Measurements from ENCODE around the gene TMEM143. TPM values are rescaled to one million over a fixed set of nuclear protein-coding genes. Genes with fewer than 3 reads are reported as not detected.
A peak's percentile ranks its signal among the peaks of the same experiment; 100 is the strongest.
"Not testable (repeated sequence)": the region's sequence is repeated elsewhere in the genome, so short reads cannot be mapped to it uniquely, and the experiment has no call there.

TMEM143 gene
- polyA plus RNA-seq, 1 donor, result 12.5 TPM

DNA sequence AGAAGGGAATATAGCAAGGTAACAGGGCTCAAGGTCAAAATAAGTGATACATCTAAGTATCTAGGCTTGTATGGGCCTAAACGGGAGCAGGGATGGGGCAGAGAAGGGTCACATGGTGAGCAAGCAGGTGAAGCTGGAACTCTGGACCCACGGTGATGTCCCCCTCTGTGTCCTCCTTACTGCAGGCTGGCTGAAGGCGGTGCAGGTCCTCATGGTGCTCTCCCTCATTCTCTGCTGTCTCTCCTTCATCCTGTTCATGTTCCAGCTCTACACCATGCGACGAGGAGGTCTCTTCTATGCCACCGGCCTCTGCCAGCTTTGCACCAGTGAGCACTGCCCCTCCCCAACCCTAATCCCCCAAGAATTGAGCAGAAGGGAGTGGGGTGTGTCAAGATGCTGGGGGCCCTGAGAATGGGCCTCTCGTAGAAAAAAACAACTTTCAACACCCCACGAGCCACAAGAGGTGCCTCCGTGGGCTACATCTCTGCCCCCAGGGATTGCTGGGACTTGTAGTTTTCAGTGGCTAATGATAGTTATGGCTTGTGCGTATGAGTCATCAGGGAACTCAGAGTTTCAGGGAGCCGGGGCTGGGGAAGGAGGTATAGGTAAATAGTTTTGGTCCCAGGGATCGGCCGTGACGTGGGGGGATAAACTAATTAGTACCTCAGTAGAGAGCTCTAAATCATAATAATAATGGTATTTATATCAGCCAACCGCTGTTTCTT, 34.4 kb downstream of the TMEM143 start:
- DNase-seq, result no peak

DNA sequence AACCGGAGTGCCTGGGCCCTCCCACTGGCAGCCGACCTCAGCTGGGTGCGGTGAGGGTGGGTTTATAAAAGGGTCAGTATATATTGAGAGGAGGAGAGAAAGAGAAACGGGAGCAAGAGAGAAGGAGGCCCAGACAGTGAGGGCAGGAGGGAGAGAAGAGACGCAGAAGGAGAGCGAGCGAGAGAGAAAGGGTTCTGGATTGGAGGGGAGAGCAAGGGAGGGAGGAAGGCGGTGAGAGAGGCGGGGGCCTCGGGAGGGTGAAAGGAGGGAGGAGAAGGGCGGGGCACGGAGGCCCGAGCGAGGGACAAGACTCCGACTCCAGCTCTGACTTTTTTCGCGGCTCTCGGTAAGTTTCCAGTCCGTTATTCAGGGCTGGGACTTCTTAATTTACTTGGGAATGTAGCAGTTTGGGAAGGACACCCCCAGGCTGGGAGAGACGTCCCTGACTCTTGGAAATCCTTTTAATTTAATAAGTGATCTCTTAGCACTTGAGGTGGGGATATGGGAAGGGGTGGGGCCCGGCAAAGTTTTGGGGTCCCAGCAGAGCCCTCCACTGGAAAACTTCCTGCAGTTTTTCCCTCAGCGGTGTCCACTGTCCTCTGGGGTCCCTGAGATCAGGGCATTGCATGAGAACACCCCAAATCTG, 38.4 kb downstream of the TMEM143 start, which contains the start of gene EMP3:
TSS of gene EMP3 (plus strand) at position 288 of the 646 bp plus-strand sequence. CDS start 1,293 bp downstream, outside the sequence.
- DNase-seq, result peak; percentile 86

DNA sequence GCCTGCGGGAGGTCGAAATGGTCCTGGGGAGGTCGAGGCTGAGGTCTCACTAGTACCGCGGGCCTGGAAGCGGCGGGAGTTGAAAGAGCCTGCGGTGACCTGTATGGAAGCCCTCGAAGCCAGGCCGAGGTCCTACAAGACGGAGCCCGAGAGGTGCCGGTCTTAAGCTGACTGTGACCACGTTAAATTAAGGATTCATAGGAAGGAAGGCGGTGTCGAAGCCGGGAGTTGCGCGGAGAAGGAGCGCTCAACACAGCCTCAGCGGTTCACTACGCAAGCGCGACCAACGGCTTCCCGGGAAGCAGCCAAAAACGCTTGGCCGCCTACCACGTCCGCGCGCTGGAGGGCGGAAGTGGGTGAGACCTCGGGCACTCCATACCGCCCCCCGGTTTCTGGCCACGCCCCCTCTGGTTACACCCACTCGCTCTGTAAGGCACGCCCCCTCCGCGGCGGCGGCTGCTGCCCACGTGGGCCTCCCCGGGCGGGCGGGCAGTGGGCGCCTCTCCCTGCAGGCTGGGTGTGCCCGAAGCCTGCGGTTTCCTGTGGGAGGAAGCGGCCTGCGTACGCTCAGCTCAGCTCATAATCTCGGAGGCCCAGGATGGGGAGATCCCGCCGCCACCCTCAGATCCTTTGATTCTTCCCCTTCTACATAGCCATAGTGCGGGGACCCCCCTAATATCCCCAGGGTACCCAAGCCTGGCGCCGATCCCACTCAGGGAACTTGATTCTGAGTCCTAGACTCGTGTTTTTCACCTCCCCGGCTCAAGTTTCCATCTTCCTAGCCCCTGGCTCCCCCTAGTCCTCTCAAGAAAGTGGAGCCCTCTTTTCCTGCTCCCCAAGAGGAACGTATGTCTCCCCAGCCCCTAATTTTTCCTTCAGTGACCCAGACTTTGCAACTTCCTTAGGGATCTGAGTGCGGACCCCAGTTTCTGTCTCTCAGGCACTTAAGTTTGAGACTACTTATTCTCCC, 41.8 kb downstream of the TMEM143 start:
- DNase-seq, result peak; percentile 96

DNA sequence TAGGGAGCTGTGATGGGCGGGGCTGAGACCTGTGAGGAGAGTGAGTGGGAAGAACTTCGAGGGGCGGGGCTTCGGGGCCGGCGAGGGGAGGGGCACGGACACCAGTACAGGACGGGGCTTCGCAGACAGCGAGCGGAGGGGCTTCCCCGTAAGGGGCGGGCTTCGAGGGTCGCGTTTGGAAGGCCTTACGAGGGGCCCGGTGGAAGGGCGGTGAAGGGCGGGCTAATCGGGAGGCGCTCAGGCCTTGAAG, 42.4 kb downstream of the TMEM143 start:
- peak; percentile 92 for DNase-seq

DNA sequence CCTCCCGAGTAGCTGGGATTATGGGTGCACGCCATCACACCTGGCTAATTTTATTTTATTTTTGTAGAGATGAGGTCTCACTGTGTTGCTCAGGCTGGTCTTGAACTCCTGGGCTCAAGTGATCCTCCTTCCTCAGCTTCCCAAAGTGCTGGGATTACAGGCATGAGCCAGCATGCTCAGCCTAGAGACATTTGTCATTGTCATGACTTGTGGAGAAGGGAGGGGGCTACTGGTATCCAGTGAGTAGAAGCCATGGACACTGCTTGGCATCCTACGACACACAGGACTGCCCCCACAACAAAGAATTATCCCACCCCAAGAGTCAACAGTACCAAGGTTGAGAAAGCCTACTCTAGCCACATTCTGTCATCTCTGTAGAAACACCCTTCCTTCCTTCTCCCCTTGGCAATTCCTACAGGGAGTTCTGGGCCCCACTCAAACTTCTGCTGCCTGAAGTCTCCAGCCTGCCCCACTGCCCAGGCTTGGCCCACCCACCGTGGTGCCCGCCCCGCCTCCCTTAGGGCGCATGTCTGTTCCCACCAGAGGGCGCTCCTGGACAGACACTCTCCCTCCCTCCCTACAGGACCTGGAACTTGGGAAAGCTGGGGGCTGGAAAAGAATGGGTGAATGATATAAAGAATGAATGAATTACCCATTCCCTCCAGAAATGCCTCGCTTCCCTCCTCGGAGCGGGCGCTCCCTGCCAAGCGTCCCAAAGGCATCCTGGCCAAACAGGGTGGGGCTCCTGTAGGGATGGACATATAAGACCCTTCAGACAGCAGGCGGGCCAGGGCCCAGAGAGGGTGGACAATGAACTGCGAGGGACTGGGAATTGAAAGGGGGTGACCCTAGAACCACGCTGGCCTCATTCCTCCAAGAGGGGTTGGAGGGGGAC, 43.8 kb downstream of the TMEM143 start:
- peak; percentile 61 for DNase-seq

DNA sequence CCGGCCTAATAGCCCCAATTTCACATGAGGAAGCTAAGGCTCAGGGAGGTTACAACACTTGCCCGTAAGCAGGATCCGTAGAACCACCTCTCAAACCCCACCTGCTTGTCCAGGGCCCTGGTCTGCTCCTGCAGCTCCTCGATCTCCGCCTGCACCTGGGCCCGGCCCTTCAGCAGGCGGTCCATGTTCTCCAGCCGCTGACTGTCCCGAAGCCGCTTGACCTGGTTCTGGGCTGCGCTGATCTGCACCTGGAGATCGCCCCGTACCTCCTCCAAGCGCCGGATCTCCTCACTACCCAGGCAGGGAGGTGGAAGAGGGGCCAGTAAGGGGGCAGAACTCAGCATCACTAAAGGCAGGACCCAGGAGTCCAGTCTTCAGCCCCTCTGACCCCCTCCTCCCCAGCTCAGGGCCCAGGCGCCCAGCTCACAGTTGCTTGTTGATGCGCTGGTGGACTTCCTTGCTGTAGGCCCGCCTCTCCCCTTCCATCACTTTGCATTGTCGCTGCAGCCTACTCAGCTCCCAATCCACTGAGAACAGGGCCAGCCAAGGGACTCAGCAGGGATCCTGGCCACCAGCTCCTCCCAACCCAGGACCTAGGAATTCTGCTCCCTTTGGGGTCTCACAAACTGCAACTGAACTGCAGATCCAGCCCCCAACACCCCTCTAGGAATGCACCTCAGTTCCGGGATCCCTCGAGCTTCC, 45.3 kb downstream of the TMEM143 start:
- no peak for DNase-seq

DNA sequence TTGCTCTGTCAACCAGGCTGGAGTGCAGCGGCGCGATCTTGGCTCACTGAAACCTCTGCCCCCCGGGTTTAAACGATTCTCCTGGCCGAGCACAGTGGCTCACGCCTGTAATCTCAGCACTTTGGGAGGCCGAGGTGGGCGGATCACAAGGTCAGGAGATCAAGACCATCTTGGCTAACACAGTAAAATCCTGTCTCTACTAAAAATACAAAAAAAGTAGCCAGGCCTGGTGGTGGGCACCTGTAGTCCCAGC, 46.1 kb downstream of the TMEM143 start:
- DNase-seq, result not testable (repeated sequence)

DNA sequence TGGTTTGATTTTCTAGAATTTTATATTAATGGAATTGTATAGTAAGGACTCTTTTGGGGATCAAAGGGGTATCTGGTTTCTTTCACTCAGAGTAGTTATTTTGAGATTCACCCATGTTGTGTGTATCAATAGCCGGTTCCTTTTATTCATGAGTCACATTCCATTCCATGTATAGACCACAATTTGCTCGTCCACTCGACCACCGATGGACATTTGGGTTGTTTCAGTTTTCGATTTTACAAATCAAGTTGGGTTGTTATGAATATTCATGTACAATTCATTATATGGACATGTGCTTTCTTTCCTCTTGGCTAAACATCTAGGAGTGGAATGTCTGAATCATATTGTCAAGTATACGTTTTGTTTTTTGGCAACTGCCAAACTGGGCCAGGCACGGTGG, 48.0 kb downstream of the TMEM143 start:
- no peak for DNase-seq

DNA sequence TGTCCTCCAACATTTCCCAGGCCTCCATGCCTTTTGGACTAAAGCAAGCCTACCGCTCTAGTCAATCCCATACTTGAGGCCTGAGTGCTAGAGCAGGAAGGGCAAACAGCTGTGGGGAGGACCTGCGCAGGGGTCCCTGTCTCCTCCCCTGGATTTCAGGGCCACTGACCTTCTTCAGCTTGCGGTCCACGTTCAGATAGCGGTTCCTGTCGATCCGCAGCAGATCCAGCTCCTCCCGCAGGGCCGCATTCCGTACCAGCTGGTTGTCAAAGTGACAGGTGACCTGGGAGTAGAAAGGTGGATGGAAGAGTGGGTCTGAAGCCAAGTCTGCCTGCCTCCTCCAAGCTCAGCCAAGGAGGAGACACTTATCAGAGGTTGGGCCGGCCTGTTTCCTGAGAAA, 52.4 kb downstream of the TMEM143 start:
- no peak for DNase-seq

DNA sequence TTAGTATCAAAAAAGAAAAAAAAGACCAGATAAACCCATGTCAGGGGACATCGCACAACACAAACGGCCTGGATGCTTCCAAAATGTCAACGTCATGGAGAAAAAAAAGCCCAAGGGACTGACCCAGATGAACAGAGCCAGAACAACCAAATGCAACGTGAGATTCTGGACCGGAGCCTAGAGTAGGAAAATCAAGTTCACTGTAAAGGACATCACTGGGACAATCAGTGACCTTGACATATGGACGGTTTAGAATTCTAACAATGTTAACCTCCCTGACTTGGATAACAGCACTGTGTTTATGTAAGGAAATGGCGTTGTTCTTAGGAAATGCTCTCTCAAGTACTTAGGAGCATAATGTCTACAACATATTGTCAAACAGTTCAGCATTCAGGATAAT, 53.5 kb downstream of the TMEM143 start:
- DNase-seq, result no peak

DNA sequence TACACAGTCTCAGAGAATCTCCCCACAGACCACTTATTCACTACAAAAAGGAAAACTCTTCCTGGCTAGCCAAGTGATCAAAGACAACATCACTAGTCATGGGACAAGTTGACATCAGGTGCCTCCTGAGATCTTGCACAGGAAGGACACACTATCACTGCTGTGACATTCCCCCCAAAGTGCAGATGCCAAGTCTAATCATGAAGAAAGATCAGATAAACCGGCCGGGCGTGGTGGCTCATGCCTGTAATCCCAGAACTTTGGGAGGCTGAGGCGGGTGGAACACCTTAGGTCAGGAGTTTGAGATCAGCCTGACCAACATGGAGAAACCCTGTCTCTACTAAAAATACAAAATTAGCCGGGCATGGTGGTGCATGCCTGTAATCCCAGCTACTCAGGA, 54.0 kb downstream of the TMEM143 start:
- not testable (repeated sequence) for DNase-seq

DNA sequence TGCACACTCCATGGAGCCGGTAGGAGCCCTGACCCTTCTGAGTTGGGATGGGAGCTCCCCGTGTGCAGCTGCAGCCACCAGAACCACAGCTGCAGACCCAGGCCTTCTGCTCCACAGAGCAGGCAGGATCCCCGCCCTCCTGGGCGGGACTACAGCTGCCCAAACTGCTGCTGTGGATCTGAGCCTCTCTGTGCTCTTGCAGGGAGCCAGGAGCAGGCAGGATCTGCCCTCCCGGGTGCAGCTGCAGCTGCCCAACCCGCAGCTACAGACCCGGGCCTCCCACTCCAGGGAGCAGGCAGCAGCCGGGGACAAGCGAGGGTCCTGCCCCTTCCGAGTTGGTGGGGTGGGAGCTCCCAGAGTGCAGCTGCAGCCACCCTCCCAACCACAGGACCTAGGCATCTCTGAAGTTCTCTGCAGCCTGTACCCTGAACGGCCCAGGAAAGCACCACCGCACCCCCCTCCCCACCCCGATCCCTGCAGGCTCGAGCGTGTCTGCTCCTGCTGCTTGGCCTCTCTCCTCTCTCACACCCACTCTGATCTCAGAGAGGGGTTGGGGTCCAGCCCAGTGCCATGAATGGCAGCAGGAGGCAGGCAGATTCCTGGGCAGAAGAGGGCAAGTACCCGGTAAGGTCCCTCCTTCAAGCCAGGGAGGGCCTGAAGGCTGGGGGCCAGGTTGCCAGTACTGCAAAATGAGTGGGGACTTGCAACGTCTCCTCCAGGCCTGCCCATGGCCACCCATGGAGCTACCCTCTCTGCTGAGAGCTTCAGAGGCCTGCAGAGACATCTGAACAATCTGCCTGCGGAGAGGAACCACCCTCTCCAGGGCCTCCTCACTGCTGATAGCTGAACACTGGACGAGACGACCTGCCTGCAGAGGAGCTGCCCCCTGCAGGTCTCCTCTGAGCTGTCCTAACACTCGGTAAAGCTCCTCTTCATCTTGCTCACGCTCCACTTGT, 54.8 kb downstream of the TMEM143 start:
- no peak for DNase-seq

DNA sequence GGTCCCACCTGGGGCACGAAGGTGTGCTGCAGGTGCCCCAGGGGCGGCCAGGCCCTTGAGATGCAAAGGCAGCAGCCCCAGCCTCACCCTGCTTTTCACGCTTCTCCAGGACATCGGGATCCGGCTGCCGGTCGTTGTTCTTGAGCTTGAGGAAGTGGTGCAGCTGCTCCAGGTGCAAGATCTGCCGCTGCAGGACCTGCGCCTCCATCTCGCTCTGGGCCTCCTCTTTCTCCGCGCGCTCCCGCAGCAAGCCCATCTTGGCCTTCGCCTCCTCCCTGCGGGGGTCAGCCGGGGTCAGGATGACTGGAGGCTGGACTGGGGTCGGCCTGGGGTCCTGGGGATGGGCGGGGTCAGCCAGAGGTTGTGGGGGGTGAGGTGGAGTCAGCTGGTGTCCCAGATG, 59.9 kb downstream of the TMEM143 start:
- no peak for DNase-seq

DNA sequence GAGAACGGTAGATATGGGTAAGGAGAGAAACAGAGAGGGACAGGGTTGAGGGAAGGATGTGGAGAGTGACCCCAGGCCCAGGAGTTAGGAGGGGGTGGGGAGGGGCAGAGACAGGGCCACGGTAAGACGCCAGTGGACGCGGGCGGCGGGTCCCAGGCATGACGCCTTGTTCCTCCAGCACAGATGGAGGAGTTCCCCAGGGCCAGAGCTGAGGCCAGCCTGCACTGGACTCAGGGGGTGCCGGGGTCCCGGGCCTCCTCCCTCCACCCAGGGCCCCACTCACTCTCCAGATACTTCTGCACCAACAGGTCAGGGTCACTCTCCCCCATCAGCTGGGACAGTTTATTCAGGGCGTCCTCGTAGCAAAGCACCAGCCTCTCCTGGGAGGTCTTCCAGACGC, 60.4 kb downstream of the TMEM143 start:
- no peak for DNase-seq

DNA sequence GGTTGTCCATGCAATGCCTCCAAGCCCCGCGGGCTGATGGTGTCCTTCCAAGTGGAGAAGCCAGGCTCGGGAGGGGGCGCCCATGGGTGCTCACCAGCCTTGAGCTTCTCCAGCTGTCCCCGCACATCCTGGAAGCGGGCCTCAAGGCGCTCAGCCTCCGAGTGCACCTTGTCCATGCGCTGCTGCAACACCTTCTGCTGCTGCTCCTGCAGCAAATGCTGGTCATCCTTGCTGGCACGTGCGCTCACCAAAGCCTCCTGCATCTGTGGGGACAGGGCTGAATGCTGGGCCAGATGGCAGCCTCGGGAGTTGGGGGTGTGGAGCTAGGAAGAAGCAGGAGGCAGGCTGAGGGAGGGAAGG, 61.2 kb downstream of the TMEM143 start:
- no peak for DNase-seq

DNA sequence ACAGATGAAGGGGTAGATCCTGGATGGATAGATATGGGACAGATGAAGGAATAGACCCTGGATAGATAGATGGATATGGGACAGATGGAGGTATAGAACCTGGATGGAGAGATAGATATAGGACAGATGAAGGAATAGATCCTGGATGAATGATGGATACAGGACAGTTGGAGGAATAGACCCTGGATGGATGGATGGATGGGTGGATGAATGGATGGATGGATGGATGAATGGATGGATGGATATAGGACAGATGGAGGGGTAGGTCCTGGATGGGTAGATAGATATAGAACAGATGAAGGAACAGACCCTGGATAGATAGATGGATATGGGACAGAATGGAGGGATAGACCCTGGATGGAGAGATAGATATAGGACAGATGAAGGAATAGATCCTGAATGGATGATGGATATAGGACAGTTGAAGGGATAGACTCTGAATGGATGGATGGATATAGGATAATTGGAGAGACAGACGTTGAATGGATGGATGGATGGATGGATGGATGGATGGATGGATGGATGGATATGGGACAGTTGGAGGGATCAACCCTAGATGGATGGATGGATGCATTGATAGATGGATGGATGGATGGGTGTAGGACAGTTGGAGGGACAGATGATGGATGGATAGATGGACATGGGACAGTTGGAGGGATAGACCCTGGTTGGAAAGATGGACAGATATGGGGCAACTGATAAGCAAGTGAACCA, 61.7 kb downstream of the TMEM143 start:
- DNase-seq, result no peak

DNA sequence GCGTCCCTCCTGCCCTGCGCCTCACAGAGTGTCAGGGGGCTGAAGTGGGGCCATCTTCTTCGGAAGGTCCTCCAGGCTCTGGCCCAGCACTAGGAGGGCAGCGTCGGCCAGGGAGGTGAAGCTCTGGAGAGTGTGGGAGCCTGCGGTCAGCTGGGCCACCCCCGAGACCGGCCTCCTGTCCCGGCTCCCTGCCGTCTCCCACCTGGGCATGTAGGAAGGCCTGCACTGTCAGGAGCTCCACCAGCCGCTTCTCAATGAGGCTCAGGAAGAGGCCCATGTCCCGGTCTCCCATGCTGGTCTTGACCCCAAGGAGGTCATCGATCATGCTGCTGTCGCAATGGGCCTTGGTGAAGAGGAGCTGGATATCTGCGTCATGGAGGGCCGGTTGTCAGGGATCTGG, 65.8 kb downstream of the TMEM143 start:
- DNase-seq, result no peak

DNA sequence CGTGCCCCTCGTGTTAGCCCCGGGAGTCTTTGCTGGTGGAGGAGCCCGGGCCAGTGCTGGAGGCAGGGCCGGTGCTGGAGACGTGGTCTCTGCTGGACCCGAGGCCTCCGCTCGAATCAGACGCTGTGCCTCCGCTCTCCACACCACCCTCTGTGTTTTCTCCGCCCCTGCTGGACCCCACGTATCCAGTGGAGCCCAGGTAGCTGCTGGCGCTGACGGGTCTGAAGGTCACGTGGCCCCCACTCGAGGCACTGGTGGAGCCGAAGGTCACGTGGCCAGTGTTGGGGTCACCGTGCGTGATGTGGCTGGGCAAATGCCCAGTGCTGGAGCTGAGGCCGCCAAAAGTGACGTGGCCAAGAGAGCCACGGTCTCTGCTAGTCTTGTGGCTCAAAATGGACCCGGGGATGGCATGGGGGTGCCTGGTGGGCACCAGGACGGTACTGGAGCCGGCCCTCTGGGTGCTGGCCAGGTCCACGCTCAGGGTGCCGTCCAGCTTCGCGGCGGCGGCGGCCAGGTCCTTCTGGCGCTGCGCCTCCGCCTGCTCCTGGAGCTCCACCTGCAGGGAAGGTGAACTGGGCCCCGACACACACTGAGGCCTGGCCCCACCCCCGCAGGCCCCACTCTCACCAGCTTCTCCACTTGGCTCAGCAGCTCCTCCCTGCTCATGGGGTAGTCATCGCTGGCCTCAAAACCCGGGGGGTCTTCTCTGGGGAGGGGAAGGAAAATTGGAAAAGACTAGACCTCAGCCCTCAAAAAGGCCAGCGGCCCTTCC, 66.6 kb downstream of the TMEM143 start:
- DNase-seq, result no peak

DNA sequence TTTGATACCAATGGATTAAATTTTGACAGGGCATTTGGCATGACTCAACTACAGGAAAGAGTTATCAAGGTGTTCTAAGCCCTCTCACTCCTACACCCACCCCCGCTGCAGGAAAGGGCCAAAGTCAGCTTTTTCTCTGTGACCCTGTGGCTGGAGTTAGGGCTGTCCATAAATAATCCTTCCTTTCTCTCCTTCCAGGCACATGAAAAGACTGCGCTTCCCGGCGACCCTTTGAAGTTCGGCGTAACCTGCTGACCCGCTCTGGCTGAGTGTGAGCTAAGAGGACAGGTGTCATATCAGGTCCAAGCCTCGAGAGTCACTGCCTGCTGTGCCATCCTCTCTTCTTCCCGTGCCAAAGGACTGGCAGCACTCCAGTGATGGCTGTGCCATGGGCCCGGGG, 68.3 kb downstream of the TMEM143 start:
- DNase-seq, result no peak

Measured in left kidney (tissue), 2 donors.